Parathyroid adenoma (tissue), 2 donors: Measurements from ENCODE around the gene PKP1.

Experiments used
- H2AFZ ChIP-seq: fragments of 300-600 bp; sonication (generic); one replicate; pipeline ENCODE4 v1.7.0; 2017; ENCODE audit warnings: antibody characterized with exemption, mild to moderate bottlenecking
- H3K27ac ChIP-seq: fragments of 300-600 bp; sonication (generic); one replicate; pipeline ENCODE4 v1.7.0; 2017
- H3K27me3 ChIP-seq: fragments of 300-600 bp; sonication (generic); one replicate; pipeline ENCODE4 v1.7.0; 2017; ENCODE audit warnings: low read length; ENCODE audit not compliant: control insufficient read depth, insufficient read depth
- H3K36me3 ChIP-seq: fragments of 300-600 bp; sonication (generic); one replicate; pipeline ENCODE4 v1.7.0; 2017; ENCODE audit warnings: low read length; ENCODE audit not compliant: control insufficient read depth, insufficient read depth
- H3K4me1 ChIP-seq: fragments of 300-600 bp; sonication (generic); one replicate; pipeline ENCODE4 v1.7.0; 2017; ENCODE audit warnings: control low read depth
- H3K4me2 ChIP-seq: fragments of 300-600 bp; sonication (generic); one replicate; pipeline ENCODE4 v1.7.0; 2017; ENCODE audit warnings: low read length
- H3K4me3 ChIP-seq: fragments of 300-600 bp; sonication (generic); one replicate; pipeline ENCODE4 v1.7.0; 2017; ENCODE audit warnings: low read depth, low read length
- H3K79me2 ChIP-seq: fragments of 300-600 bp; sonication (generic); one replicate; pipeline ENCODE4 v1.7.0; 2017; ENCODE audit warnings: control low read depth
- H3K9ac ChIP-seq: fragments of 300-600 bp; sonication (generic); one replicate; pipeline ENCODE4 v1.7.0; 2017; ENCODE audit warnings: mild to moderate bottlenecking
- H3K9me3 ChIP-seq: fragments of 300-600 bp; sonication (generic); one replicate; pipeline ENCODE4 v1.7.0; 2017; ENCODE audit warnings: low read length; ENCODE audit not compliant: control insufficient read depth
- CTCF ChIP-seq: fragments of 300-600 bp; sonication (generic); IDR thresholded peaks from one replicate; pipeline ENCODE4 v1.7.0; 2017; ENCODE audit warnings: antibody characterized with exemption, mild to moderate bottlenecking
- donor health status: primary hyperparathyroidism.

PKP1 gene

DNA sequence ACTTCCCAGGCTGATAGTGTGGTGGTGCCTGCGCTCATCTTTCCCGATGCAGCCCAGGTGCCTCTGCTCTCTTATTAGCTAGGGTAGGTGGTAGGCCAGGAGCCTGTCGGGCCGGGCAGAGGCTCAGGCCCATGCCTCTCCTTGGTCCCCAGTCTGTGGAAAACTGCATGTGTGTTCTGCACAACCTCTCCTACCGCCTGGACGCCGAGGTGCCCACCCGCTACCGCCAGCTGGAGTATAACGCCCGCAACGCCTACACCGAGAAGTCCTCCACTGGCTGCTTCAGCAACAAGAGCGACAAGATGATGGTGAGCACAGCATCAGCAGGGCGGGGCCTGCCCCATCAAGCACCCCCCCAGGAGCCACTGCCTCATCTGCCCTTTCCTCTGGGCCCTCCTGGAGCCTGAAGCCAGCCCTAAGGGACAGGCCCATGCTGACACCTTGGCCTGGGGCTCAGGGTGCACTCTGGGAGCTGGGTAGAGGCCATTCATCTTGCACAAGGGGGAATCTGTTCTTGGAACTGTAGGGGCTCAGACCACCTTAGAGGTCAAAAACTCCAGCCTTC lies 38.6 kb downstream of the PKP1 start:
- H3K9ac ChIP-seq: no peak overlapping the region

GRCh38 chr1:201322653-201323510 lies 39.6 kb downstream of the PKP1 start:
- Histone ChIP-seq H3K4me1 (no peaks in the 10 kb centered on the region), H3K79me2 (no peaks in the 10 kb centered on the region), H3K27ac (no peak overlapping the region), H3K9ac (no peak overlapping the region), H3K9me3 (no peaks in the 10 kb centered on the region), H2AFZ (no peak overlapping the region), H3K4me2 (no peak overlapping the region), H3K36me3 (no peaks in the 10 kb centered on the region), H3K4me3 (no peak overlapping the region), H3K27me3 (no peaks in the 10 kb centered on the region)
- TF ChIP-seq CTCF: no peak

More for the DNA sequence above, 38.6 kb downstream of the PKP1 start:
- Histone ChIP-seq H3K4me3 (no peak overlapping the region), H3K9me3 (no peaks in the 10 kb centered on the region), H3K27me3 (no peaks in the 10 kb centered on the region), H3K27ac (no peak overlapping the region), H3K4me1 (no peaks in the 10 kb centered on the region), H3K36me3 (no peaks in the 10 kb centered on the region), H2AFZ (no peak overlapping the region), H3K79me2 (no peaks in the 10 kb centered on the region), H3K4me2 (no peak overlapping the region)
- no peak for TF ChIP-seq CTCF

DNA sequence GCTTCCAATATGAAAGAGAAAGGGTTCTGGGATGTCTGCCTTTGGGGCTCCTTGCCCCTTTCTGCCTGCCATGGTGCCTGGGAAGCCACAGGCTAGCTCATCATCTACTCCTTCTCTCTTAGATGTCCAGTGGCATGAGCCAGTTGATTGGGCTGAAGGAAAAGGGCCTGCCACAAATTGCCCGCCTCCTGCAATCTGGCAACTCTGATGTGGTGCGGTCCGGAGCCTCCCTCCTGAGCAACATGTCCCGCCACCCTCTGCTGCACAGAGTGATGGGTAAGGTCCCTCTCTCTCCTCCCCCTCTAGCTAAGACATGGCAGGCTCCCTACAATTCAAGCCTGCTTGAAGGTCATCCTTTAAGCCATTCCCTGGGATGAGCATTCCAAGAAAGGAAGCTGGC lies 41.0 kb downstream of the PKP1 start:
- Histone ChIP-seq H3K79me2 (no peaks in the 10 kb centered on the region), H3K9ac (no peak overlapping the region), H3K4me3 (no peak overlapping the region), H3K27me3 (no peaks in the 10 kb centered on the region), H3K4me1 (no peaks in the 10 kb centered on the region), H3K4me2 (no peak overlapping the region), H3K27ac (no peak overlapping the region), H2AFZ (no peak overlapping the region), H3K36me3 (no peaks in the 10 kb centered on the region), H3K9me3 (no peaks in the 10 kb centered on the region)
- TF ChIP-seq CTCF: no peak

DNA sequence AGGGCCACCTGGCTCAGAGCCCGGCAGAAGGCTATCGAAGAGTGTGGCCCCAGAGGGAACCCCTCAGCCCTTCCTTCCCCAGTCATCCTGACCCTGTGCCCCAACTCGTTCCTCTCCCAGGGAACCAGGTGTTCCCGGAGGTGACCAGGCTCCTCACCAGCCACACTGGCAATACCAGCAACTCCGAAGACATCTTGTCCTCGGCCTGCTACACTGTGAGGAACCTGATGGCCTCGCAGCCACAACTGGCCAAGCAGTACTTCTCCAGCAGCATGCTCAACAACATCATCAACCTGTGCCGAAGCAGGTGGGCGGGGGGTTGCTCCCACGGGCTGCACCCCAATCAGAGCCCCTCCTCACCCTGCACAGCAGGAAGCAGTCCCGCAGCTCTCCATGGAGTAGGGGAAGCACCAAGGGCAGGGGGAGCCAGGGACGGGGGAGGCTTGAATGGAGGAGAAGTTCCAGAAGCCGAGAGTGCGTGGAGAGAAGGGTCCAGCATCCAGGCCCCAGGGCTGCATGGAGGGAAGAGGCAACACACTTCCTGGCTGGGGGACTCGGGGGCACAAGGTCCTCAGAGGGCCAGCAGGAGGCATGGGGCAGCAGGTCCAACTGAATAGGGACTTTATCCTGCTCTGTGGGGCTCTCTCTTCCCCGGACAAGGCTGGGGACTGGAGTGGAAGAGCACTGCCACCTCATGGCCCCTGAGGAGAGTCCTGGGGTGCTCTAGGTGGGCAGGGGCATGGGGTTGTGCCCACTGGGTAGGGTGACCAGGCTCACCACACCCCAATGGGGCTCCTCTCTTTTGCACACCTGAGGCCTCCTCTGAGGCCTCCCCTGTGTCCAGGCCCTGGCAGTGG lies 41.7 kb downstream of the PKP1 start:
- Histone ChIP-seq H3K4me3 (no peak overlapping the region), H3K27ac (no peak overlapping the region), H2AFZ (no peak overlapping the region), H3K79me2 (no peaks in the 10 kb centered on the region), H3K36me3 (no peaks in the 10 kb centered on the region), H3K4me2 (no peak overlapping the region), H3K9me3 (no peaks in the 10 kb centered on the region), H3K4me1 (no peaks in the 10 kb centered on the region), H3K27me3 (no peaks in the 10 kb centered on the region), H3K9ac (no peak overlapping the region)
- no peak for TF ChIP-seq CTCF
